OCI-LY3 (cell line): ENCODE measurements around the gene PAXX.

Experiments
- H2AFZ ChIP-seq: fragments of 200-600, 300-600 bp; shearing (Covaris generic); 2 replicates; pipeline ENCODE4 v1.6.0; 2014; ENCODE audit warnings: antibody characterized with exemption, low read depth, low read length
- H3K27ac ChIP-seq: fragments of 200-600, 300-600 bp; sonication (generic); 2 replicates; pipeline ENCODE4 v1.5.1; 2014; ENCODE audit warnings: mild to moderate bottlenecking, low read length, moderate library complexity, mixed read lengths
- H3K27me3 ChIP-seq: fragments of 200-600, 300-600 bp; sonication (generic); 2 replicates; pipeline ENCODE4 v1.6.1; 2014; ENCODE audit warnings: low read depth, low read length, mixed read lengths
- H3K36me3 ChIP-seq: fragments of 200-600, 300-600 bp; sonication (generic); replicated peaks from 2 replicates; pipeline ENCODE3; 2014; ENCODE audit warnings: low read depth, low read length, mixed read lengths
- H3K4me1 ChIP-seq: fragments of 300-600, 200-600 bp; sonication (generic); 2 replicates; pipeline ENCODE4 v1.6.1; 2014; ENCODE audit warnings: low read length, mixed read lengths
- H3K4me2 ChIP-seq: fragments of 200-600, 300-600 bp; sonication (generic); 2 replicates; pipeline ENCODE4 v1.6.1; 2014; ENCODE audit warnings: low read length, mixed read lengths
- H3K4me3 ChIP-seq: fragments of 300-600, 200-600 bp; sonication (generic); 2 replicates; pipeline ENCODE4 v1.5.1; 2014; ENCODE audit warnings: antibody characterized with exemption, mild to moderate bottlenecking, low read length, moderate library complexity
- H3K79me2 ChIP-seq: fragments of 300-600, 200-600 bp; shearing (Covaris generic); 2 replicates; pipeline ENCODE4 v1.6.1; 2014; ENCODE audit warnings: mild to moderate bottlenecking, low read length, mixed read lengths
- H3K9ac ChIP-seq: fragments of 300-600, 200-600 bp; shearing (Covaris generic); 2 replicates; pipeline ENCODE4 v1.6.0; 2014; ENCODE audit warnings: mild to moderate bottlenecking, low read length, moderate library complexity
- H3K9me3 ChIP-seq: fragments of 200-600, 300-600 bp; shearing (Covaris generic); 2 replicates; pipeline ENCODE4 v1.6.1; 2014; ENCODE audit warnings: low read length, mixed read lengths; ENCODE audit not compliant: insufficient read depth
- H4K20me1 ChIP-seq: fragments of 200-600, 300-600 bp; sonication (generic); 2 replicates; pipeline ENCODE4 v1.6.1; 2016; ENCODE audit warnings: low read length, mixed read lengths; ENCODE audit not compliant: insufficient read depth
- CTCF ChIP-seq: fragments of 200-600, 300-600 bp; sonication (generic); IDR thresholded peaks from 2 replicates; pipeline ENCODE4 v1.5.1; 2014; ENCODE audit warnings: antibody characterized with exemption, low read length, low read depth
- EZH2phosphoT487 ChIP-seq: fragments of 200-600 bp; shearing (Covaris generic); IDR thresholded peaks from 2 replicates; pipeline ENCODE4 v1.6.1; 2018; ENCODE audit warnings: antibody characterized with exemption, mixed run types, low read depth

Gene PAXX

GRCh38 chr9:137015540-137015930, 23.3 kb downstream of the PAXX start:
- no peak overlapping the region for H3K4me3 ChIP-seq
- H2AFZ ChIP-seq: no peak overlapping the region
- H3K4me1 ChIP-seq: no peaks in the 10 kb centered on the region
- H3K79me2 ChIP-seq: no peaks in the 10 kb centered on the region
- no peaks in the 10 kb centered on the region for H3K9me3 ChIP-seq
- TF ChIP-seq EZH2phosphoT487: no peak
- TF ChIP-seq CTCF: no peak
- no peaks in the 10 kb centered on the region for H3K27me3 ChIP-seq
- H3K36me3 ChIP-seq: no peaks in the 10 kb centered on the region
- no peaks in the 10 kb centered on the region for H4K20me1 ChIP-seq
- no peak overlapping the region for H3K9ac ChIP-seq
- H3K27ac ChIP-seq: no peak overlapping the region
- no peak overlapping the region for H3K4me2 ChIP-seq

GRCh38 chr9:137015976-137016375, 23.8 kb downstream of the PAXX start:
- no peak overlapping the region for H3K4me3 ChIP-seq
- no peaks in the 10 kb centered on the region for H3K36me3 ChIP-seq

DNA sequence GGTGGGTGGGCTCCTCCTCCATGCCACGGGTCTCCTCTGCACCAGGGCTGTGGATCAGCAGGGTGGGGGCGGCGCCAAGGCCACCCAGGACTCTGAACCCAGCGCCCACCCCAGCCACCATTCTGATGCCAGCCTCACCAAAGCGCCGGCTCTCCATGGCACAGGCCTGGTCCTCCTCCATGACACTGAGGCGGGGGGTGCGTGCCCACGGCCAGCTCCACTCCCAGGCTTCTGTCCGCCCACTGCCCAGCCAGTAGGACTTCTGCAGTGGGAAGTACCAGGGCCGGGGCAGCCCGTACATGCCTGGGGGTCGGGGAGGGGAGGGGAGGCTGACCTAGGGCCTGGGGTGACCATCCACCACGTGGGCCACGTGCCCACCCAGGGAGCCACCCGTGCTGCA, 24.2 kb downstream of the PAXX start:
- no peak overlapping the region for H3K27ac ChIP-seq
- H2AFZ ChIP-seq: no peak overlapping the region
- no peaks in the 10 kb centered on the region for H3K27me3 ChIP-seq
- H3K9ac ChIP-seq: no peak overlapping the region
- H3K79me2 ChIP-seq: no peaks in the 10 kb centered on the region
- no peaks in the 10 kb centered on the region for H4K20me1 ChIP-seq
- no peak overlapping the region for H3K4me3 ChIP-seq
- no peak for TF ChIP-seq CTCF
- TF ChIP-seq EZH2phosphoT487: no peak
- no peaks in the 10 kb centered on the region for H3K9me3 ChIP-seq
- H3K4me1 ChIP-seq: no peaks in the 10 kb centered on the region
- no peak overlapping the region for H3K4me2 ChIP-seq
- no peaks in the 10 kb centered on the region for H3K36me3 ChIP-seq

More at GRCh38 chr9:137015976-137016375, 23.8 kb downstream of the PAXX start:
- Histone ChIP-seq H3K27me3 (no peaks in the 10 kb centered on the region), H4K20me1 (no peaks in the 10 kb centered on the region), H3K9me3 (no peaks in the 10 kb centered on the region), H3K4me1 (no peaks in the 10 kb centered on the region), H2AFZ (no peak overlapping the region), H3K27ac (no peak overlapping the region), H3K79me2 (no peaks in the 10 kb centered on the region), H3K9ac (no peak overlapping the region), H3K4me2 (no peak overlapping the region)
- no peak for TF ChIP-seq CTCF
- TF ChIP-seq EZH2phosphoT487: no peak

DNA sequence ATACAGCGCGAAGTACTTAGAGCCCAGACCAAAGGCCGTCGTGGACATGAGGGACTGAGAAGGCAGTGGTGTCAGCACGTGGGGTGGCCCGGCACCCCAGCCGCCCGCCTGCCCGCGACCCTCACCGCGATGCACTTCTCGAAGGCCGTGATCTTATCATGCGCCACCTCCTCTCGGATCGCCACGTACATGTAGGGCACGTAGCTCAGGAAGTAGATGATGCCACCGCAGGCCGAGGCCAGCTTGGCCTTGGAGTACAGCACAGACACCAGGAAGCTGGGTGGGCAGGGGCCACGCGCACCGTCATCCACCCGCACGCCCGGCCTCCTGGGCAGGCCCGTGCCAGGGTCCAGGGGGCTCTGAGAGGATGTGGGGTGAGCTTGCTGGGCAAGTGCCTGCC, 24.8 kb downstream of the PAXX start:
- Histone ChIP-seq H3K4me3 (no peak overlapping the region), H3K27me3 (no peaks in the 10 kb centered on the region), H3K36me3 (no peaks in the 10 kb centered on the region), H4K20me1 (no peaks in the 10 kb centered on the region), H3K9me3 (no peaks in the 10 kb centered on the region), H3K27ac (no peak overlapping the region), H3K4me2 (no peak overlapping the region), H3K79me2 (no peaks in the 10 kb centered on the region), H2AFZ (no peak overlapping the region), H3K4me1 (no peaks in the 10 kb centered on the region), H3K9ac (no peak overlapping the region)
- TF ChIP-seq EZH2phosphoT487: no peak
